ENCODE measurements around the gene METAP1.
A peak's percentile ranks its signal among the peaks of the same experiment; 100 is the strongest.
"Not testable (repeated sequence)": the region's sequence is repeated elsewhere in the genome, so short reads cannot be mapped to it uniquely, and the experiment has no call there.

Gene METAP1

GRCh38 chr4:99061048-99061700 is 65.7 kb downstream of the METAP1 start:
- DNase-seq = no peak

- DNase-seq = no peak
Observed at GRCh38 chr4:99062120-99062519, 66.6 kb downstream of the METAP1 start.

GRCh38 chr4:99065521-99065920 is 70.0 kb downstream of the METAP1 start:
- not testable (repeated sequence) for DNase-seq

GRCh38 chr4:99067617-99068016 is 72.1 kb downstream of the METAP1 start:
- DNase-seq = no peak

- no peak for DNase-seq
Observed at GRCh38 chr4:99071159-99071558, 75.6 kb downstream of the METAP1 start.

GRCh38 chr4:99074816-99075215 is 79.3 kb downstream of the METAP1 start:
- no peak for DNase-seq

- no peak for DNase-seq
Observed at GRCh38 chr4:99076292-99076976, 80.9 kb downstream of the METAP1 start.

- DNase-seq = no peak
Observed at GRCh38 chr4:99077177-99077576, 81.7 kb downstream of the METAP1 start.

- DNase-seq = no peak
Observed at GRCh38 chr4:99078336-99078735, 82.8 kb downstream of the METAP1 start.

- DNase-seq = no peak
Observed at GRCh38 chr4:99078931-99079624, 83.6 kb downstream of the METAP1 start.

GRCh38 chr4:99079625-99080295 is 84.2 kb downstream of the METAP1 start:
- no peak for DNase-seq

GRCh38 chr4:99080869-99081268 is 85.3 kb downstream of the METAP1 start:
- DNase-seq = not testable (repeated sequence)

GRCh38 chr4:99082192-99082591 is 86.7 kb downstream of the METAP1 start:
- DNase-seq = no peak

- DNase-seq = no peak
Observed at GRCh38 chr4:99084595-99084994, 89.1 kb downstream of the METAP1 start.

- DNase-seq = no peak
Observed at GRCh38 chr4:99088023-99088449, 92.5 kb downstream of the METAP1 start.

- peak; percentile 85 for DNase-seq
Observed at GRCh38 chr4:99088481-99089365, 93.2 kb downstream of the METAP1 start, which contains the start of gene ADH5. ADH5 (minus strand) TSS chr4:99088788; CDS start chr4:99088700, 88 bp downstream.

- no peak for DNase-seq
Observed at GRCh38 chr4:99090481-99091215, 95.1 kb downstream of the METAP1 start.

- no peak for DNase-seq
Observed at GRCh38 chr4:99091216-99091575, 95.7 kb downstream of the METAP1 start.

GRCh38 chr4:99091841-99092240 is 96.3 kb downstream of the METAP1 start:
- DNase-seq = not testable (repeated sequence)

GRCh38 chr4:99099311-99099710 is 103.8 kb downstream of the METAP1 start:
- no peak for DNase-seq

GRCh38 chr4:99099814-99100213 is 104.3 kb downstream of the METAP1 start:
- not testable (repeated sequence) for DNase-seq

All from effector CD8-positive, alpha-beta T cell (primary cell).